GM12872 (cell line): Measurements from ENCODE around the gene TBPL1.

Source experiments
- CTCF ChIP-seq: IDR thresholded peaks from 3 replicates; pipeline ENCODE4 v1.5.1; 2011; ENCODE audit warnings: low read depth, mild to moderate bottlenecking, low read length, moderate library complexity; ENCODE audit not compliant: insufficient read depth

TBPL1 gene

GRCh38 chr6:133964702-133965101 lies 11.7 kb downstream of the TBPL1 start:
- no peak for TF ChIP-seq CTCF

GRCh38 chr6:133965817-133966360 lies 12.9 kb downstream of the TBPL1 start:
- no peak for TF ChIP-seq CTCF

- TF ChIP-seq CTCF = no peak
These were observed 13.8 kb downstream of the TBPL1 start for GRCh38 chr6:133966654-133967329.

DNA sequence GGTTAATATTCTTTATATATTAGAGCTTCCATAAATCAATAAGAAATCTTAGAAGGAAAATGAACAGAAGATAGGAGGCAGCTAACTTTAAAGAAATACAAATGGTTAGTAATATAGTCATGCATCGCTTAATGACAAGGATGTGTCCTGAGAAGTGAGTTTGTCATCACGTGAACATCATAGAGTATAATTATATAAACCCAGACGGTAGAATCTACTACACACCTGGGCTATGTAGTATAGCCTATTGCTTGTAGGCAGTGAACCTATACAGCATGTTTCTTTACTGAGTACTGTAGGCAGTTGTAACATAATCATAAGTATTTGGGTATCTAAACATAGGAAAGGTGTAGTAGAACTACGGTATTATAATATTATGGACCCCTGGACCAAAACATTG lies 14.3 kb downstream of the TBPL1 start:
- TF ChIP-seq CTCF = no peak

GRCh38 chr6:133969285-133969920 lies 16.4 kb downstream of the TBPL1 start:
- no peak for TF ChIP-seq CTCF

GRCh38 chr6:133969921-133970295 lies 16.9 kb downstream of the TBPL1 start:
- no peak for TF ChIP-seq CTCF

DNA sequence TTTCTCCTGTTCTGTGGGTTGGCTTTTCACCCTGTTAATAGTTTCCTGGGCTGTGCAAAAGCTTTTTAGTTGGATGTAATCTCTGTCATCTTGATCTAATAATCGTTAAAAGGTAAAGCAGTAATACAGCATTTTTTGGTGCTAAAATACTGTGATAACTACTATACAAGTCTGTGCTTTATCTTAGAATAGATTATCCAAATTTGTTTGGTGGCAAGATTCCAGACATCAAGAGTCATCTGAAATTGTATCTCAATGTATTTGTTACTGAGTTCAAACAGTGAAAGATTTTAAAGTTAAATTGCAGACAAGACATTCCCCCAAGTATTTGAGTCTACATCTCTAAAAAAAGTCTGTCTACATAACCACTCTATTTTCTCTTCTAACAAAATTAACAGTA lies 18.8 kb downstream of the TBPL1 start:
- TF ChIP-seq CTCF = no peak
